Keratinocyte (primary cell): ENCODE measurements around the gene GAA. TPM values are rescaled to one million over a fixed set of nuclear protein-coding genes. Genes with fewer than 3 reads are reported as not detected.

Experiments
- DNase-seq: peaks from one replicate; pipeline ENCODE4 v3.0.0-alpha.2; 2011; ENCODE audit warnings: low read depth, missing footprints, low spot score
- FAIRE-seq: peaks from 2 replicates; lab custom pipeline; 2011; peaks lifted over from hg19 to GRCh38; lab: Jason Lieb, UNC
- H2AFZ ChIP-seq: 2 replicates; pipeline ENCODE4 v1.6.0; 2012; ENCODE audit warnings: low read length, control low read depth, inconsistent platforms; ENCODE audit not compliant: control insufficient read depth
- H3K27ac ChIP-seq: 2 replicates; pipeline ENCODE4 v1.5.1; 2011; ENCODE audit warnings: low read length; ENCODE audit not compliant: control insufficient read depth, insufficient read depth
- H3K27me3 ChIP-seq: 3 replicates; pipeline ENCODE4 v1.6.0; 2011; ENCODE audit warnings: low read length; ENCODE audit not compliant: control insufficient read depth, insufficient read depth; ENCODE audit errors: extremely low read depth
- H3K36me3 ChIP-seq, 2 experiments: 2 replicates in 1 of 2; 3 replicates in 1 of 2; pipeline ENCODE4 v1.5.1; 2011; ENCODE audit warnings: low read length in 2 of 2, mild to moderate bottlenecking in 1 of 2; ENCODE audit not compliant: control insufficient read depth in 2 of 2, insufficient read depth in 2 of 2; ENCODE audit errors: extremely low read depth in 1 of 2
- H3K4me1 ChIP-seq: 3 replicates; pipeline ENCODE4 v1.5.1; 2011; ENCODE audit warnings: low read length; ENCODE audit not compliant: control insufficient read depth, insufficient read depth; ENCODE audit errors: extremely low read depth
- H3K4me2 ChIP-seq: 3 replicates; pipeline ENCODE4 v1.6.0; 2011; ENCODE audit warnings: low read depth, low read length; ENCODE audit not compliant: control insufficient read depth, insufficient read depth; ENCODE audit errors: extremely low read depth
- H3K4me3 ChIP-seq, 3 experiments: fragments of 200-600 bp in 1 of 3; sonication (generic) in 1 of 3; 2 replicates in 2 of 3; 3 replicates in 1 of 3; pipeline ENCODE4 v1.5.1; 2011 to 2016; ENCODE audit warnings: low read length in 3 of 3, mild to moderate bottlenecking in 3 of 3, control low read depth in 2 of 3, inconsistent platforms in 1 of 3, low read depth in 1 of 3, mixed read lengths in 1 of 3, mixed run types in 1 of 3, moderate library complexity in 1 of 3; ENCODE audit not compliant: control insufficient read depth in 2 of 3, insufficient read depth in 2 of 3; ENCODE audit errors: extremely low read depth in 1 of 3
- H3K79me2 ChIP-seq: 2 replicates; pipeline ENCODE4 v1.6.0; 2012; ENCODE audit warnings: low read length; ENCODE audit not compliant: control insufficient read depth, insufficient read depth
- H3K9ac ChIP-seq: 3 replicates; pipeline ENCODE4 v1.6.0; 2011; ENCODE audit warnings: low read length; ENCODE audit not compliant: control insufficient read depth, insufficient read depth; ENCODE audit errors: extremely low read depth
- H3K9me1 ChIP-seq: 3 replicates; pipeline ENCODE4 v1.6.0; 2011; ENCODE audit warnings: low read length; ENCODE audit not compliant: control insufficient read depth, insufficient read depth; ENCODE audit errors: extremely low read depth
- H3K9me3 ChIP-seq: 2 replicates; pipeline ENCODE4 v1.5.1; 2012; ENCODE audit warnings: low read depth, low read length; ENCODE audit not compliant: control insufficient read depth
- H4K20me1 ChIP-seq: 3 replicates; pipeline ENCODE4 v1.6.0; 2011; ENCODE audit warnings: low read length; ENCODE audit not compliant: control insufficient read depth, insufficient read depth; ENCODE audit errors: extremely low read depth
- EZH2 ChIP-seq: IDR thresholded peaks from one replicate; pipeline ENCODE4 v1.6.1; 2012; ENCODE audit warnings: inconsistent platforms, mild to moderate bottlenecking, low read length, moderate library complexity
- dilution Hi-C: fragments of 300-500 bp; cut with MboI; formaldehyde crosslinking; loops from one replicate; pipeline ENCODE4 v1.7.0; 2020; ENCODE audit warnings: low sequenced_read_pairs; ENCODE audit not compliant: extremely low pct_ligation_motif_present
- polyA plus RNA-seq, 5 experiments: library from polyadenylated mRNA; depleted of rRNA in 3 of 5; stranded (reverse) in 3 of 5; stranded (forward) in 1 of 5; unstranded in 1 of 5; fragments of >200 nt; gene quantifications; 1 replicate in 1 of 5; 2 replicates in 3 of 5; 3 replicates in 1 of 5; pipeline versions ENCODE4 v1.2.1 to v1.2.3, GENCODE V29; 2011 to 2012; ENCODE audit warnings: missing spikeins in 2 of 5, low read depth in 1 of 5, low replicate concordance in 1 of 5
- TF ChIP-seq, protein P1 (sequence below), 3 experiments: IDR thresholded peaks in 1 of 3; conservative IDR thresholded peaks in 1 of 3; optimal IDR thresholded peaks in 1 of 3; 2 replicates in 2 of 3; 3 replicates in 1 of 3; pipeline versions ENCODE3 to v1.5.1; 2011; ENCODE audit warnings: low read length in 3 of 3, mild to moderate bottlenecking in 3 of 3, moderate library complexity in 2 of 3, control low read depth in 1 of 3, inconsistent platforms in 1 of 3; ENCODE audit not compliant: insufficient read depth in 2 of 3; ENCODE audit errors: extremely low read depth in 1 of 3

The GAA gene
- polyA plus RNA-seq, 1 donor (not counting 4 experiments of a cell fraction or from before 2014, with no cell fraction given): 3.2 TPM

GRCh38 chr17:80133626-80133970, 32.2 kb downstream of the GAA start:
- no peak for TF ChIP-seq EZH2
- TF ChIP-seq, protein P1, sequence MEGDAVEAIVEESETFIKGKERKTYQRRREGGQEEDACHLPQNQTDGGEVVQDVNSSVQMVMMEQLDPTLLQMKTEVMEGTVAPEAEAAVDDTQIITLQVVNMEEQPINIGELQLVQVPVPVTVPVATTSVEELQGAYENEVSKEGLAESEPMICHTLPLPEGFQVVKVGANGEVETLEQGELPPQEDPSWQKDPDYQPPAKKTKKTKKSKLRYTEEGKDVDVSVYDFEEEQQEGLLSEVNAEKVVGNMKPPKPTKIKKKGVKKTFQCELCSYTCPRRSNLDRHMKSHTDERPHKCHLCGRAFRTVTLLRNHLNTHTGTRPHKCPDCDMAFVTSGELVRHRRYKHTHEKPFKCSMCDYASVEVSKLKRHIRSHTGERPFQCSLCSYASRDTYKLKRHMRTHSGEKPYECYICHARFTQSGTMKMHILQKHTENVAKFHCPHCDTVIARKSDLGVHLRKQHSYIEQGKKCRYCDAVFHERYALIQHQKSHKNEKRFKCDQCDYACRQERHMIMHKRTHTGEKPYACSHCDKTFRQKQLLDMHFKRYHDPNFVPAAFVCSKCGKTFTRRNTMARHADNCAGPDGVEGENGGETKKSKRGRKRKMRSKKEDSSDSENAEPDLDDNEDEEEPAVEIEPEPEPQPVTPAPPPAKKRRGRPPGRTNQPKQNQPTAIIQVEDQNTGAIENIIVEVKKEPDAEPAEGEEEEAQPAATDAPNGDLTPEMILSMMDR (optimal IDR thresholded peaks at IDR 0.05 in 1 of 3, IDR thresholded peaks at IDR 0.05 in 1 of 3, conservative IDR thresholded peaks at IDR 0.05 in 1 of 3; ENCODE audit: extremely low read depth in 1 of 3, insufficient read depth in 2 of 3, low read length in 3 of 3): no peak
- H3K4me1 ChIP-seq: peaks cover 3% of the 10 kb centered on the region
- H3K9me3 ChIP-seq: no peaks in the 10 kb centered on the region
- H3K9me1 ChIP-seq: no peaks in the 10 kb centered on the region
- no peak overlapping the region for H3K27ac ChIP-seq
- no peaks in the 10 kb centered on the region for H3K79me2 ChIP-seq
- no peaks in the 10 kb centered on the region for H3K27me3 ChIP-seq
- FAIRE-seq (no peak), DNase-seq (no peak)
- no peak overlapping the region for H3K4me3 ChIP-seq
- dilution Hi-C loops: no loop called here
- no peaks in the 10 kb centered on the region for H4K20me1 ChIP-seq
- H3K4me2 ChIP-seq: no peak overlapping the region
- no peak overlapping the region for H3K9ac ChIP-seq
- no peak overlapping the region for H2AFZ ChIP-seq
- H3K36me3 ChIP-seq: peaks cover 19 to 30% of the 10 kb centered on the region in 2 experiments

- Histone ChIP-seq H3K27ac (no peak overlapping the region), H3K79me2 (peaks cover 3% of the 10 kb centered on the region), H3K4me3 (no peak overlapping the region), H3K9me1 (no peaks in the 10 kb centered on the region), H3K9me3 (no peaks in the 10 kb centered on the region), H3K36me3 (peaks cover 34 to 52% of the 10 kb centered on the region in 2 experiments), H4K20me1 (no peaks in the 10 kb centered on the region), H3K4me1 (no peaks in the 10 kb centered on the region), H3K4me2 (no peak overlapping the region), H3K27me3 (no peaks in the 10 kb centered on the region), H3K9ac (no peak overlapping the region), H2AFZ (no peak overlapping the region)
- TF ChIP-seq, protein P1 (optimal IDR thresholded peaks at IDR 0.05 in 1 of 3, IDR thresholded peaks at IDR 0.05 in 1 of 3, conservative IDR thresholded peaks at IDR 0.05 in 1 of 3; ENCODE audit: extremely low read depth in 1 of 3, insufficient read depth in 2 of 3, low read length in 3 of 3): no peak
- TF ChIP-seq EZH2: no peak
- no peak for DNase-seq
- dilution Hi-C loops: no loop called here
- FAIRE-seq: no peak
Observed at GRCh38 chr17:80137131-80137530, 35.8 kb downstream of the GAA start.
